Esophagus squamous epithelium (tissue), 5 donors: ENCODE results near the gene CFAP69. TPM values are rescaled to one million over a fixed set of nuclear protein-coding genes. Genes with fewer than 3 reads are reported as not detected.

Source experiments
- DNase-seq: peaks from one replicate; lab custom pipeline; 2025; lab: John Stamatoyannopoulos, UW
- H3K27ac ChIP-seq, 4 donors: fragments of 200-600 bp; sonication (generic); one replicate each; pipeline ENCODE4 v1.5.1; 2016 to 2019; ENCODE audit warnings: mild to moderate bottlenecking in 1 of 4
- H3K27me3 ChIP-seq, 4 donors: fragments of 200-600 bp; sonication (generic); 1 replicate in 3 of 4; 2 replicates in 1 of 4; pipeline versions ENCODE4 v1.5.1 to v1.6.0; 2017 to 2021; ENCODE audit warnings: antibody characterized with exemption in 1 of 4
- H3K36me3 ChIP-seq, 3 donors: fragments of 200-600 bp; sonication (generic); one replicate each; pipeline ENCODE4 v1.5.1; 2016 to 2019
- H3K4me1 ChIP-seq, 3 donors: fragments of 200-600 bp; sonication (generic); one replicate each; pipeline ENCODE4 v1.5.1; 2017 to 2019
- H3K4me3 ChIP-seq, 4 donors: fragments of 200-600 bp; sonication (generic); 1 replicate in 3 of 4; 2 replicates in 1 of 4; pipeline ENCODE4 v1.5.1; 2016 to 2019; ENCODE audit warnings: mild to moderate bottlenecking in 2 of 4, moderate library complexity in 1 of 4
- H3K9me3 ChIP-seq, 3 donors: fragments of 200-600 bp; sonication (generic); one replicate each; pipeline ENCODE4 v1.5.1; 2016 to 2019
- CTCF ChIP-seq, 6 experiments: fragments of 450-650 bp in 4 of 6; fragments of 200-600 bp in 2 of 6; sonication (generic) in 2 of 6; IDR thresholded peaks; one replicate each; pipeline ENCODE4 v1.5.1; 2016 to 2019; ENCODE audit warnings: antibody characterized with exemption in 6 of 6, mild to moderate bottlenecking in 4 of 6, moderate library complexity in 4 of 6
- POLR2A ChIP-seq, 4 donors: fragments of 450-650 bp; IDR thresholded peaks; one replicate each; pipeline ENCODE4 v1.6.1; 2017; ENCODE audit warnings: antibody characterized with exemption in 4 of 4, mild to moderate bottlenecking in 4 of 4, moderate library complexity in 3 of 4
- WGBS, 2 donors: methylation state at CpG; one replicate each; pipeline ENCODE4 v1.1.5; 2018; 5-methylcytosine and 5-hydroxymethylcytosine counted together
- intact Hi-C: fragments of 100-400 bp; cut with DNase I; formaldehyde crosslinking; loops from one replicate; pipeline ENCODE4 v1.15.0; 2022
- total RNA-seq, 4 donors: library from RNA; depleted of rRNA; stranded (reverse); fragments of >200 nt; gene quantifications; one replicate each; pipeline ENCODE4 v1.1.0, GENCODE V29; 2016
- donor health status: DM: yes; HTN: yes; CAD: no.

Gene CFAP69
- total RNA-seq, 4 donors from 2014 or later, result 1.8 to 9.0 (median 2.0) TPM

- intact Hi-C loops, result no loop called here
- Histone ChIP-seq H3K9me3 (no peaks in the 10 kb centered on the region), H3K27ac (no peak overlapping the region), H3K36me3 (no peaks in the 10 kb centered on the region), H3K4me1 (no peaks in the 10 kb centered on the region), H3K27me3 (peaks cover 0 to 4% (median 0%) of the 10 kb centered on the region in 4 donors), H3K4me3 (no peak overlapping the region)
- no peak for DNase-seq
- no peak for TF ChIP-seq CTCF (IDR thresholded peaks at IDR 0.05)
- no peak for TF ChIP-seq POLR2A (IDR thresholded peaks at IDR 0.05)
Observed at GRCh38 chr7:90337106-90337505, 92.1 kb downstream of the CFAP69 start.

- TF ChIP-seq CTCF (IDR thresholded peaks at IDR 0.05) (no peak), POLR2A (IDR thresholded peaks at IDR 0.05) (no peak)
- Histone ChIP-seq H3K4me3 (no peak overlapping the region), H3K27ac (peak overlapping the region in 2 of 4 donors; percentile 84 to 86), H3K9me3 (no peaks in the 10 kb centered on the region), H3K4me1 (peaks cover 9 to 30% (median 11%) of the 10 kb centered on the region in 3 donors), H3K36me3 (no peaks in the 10 kb centered on the region), H3K27me3 (no peaks in the 10 kb centered on the region)
- no peak for DNase-seq
- intact Hi-C loops, result no loop called here
Observed at GRCh38 chr7:90345016-90345415, 100.0 kb downstream of the CFAP69 start.

DNA sequence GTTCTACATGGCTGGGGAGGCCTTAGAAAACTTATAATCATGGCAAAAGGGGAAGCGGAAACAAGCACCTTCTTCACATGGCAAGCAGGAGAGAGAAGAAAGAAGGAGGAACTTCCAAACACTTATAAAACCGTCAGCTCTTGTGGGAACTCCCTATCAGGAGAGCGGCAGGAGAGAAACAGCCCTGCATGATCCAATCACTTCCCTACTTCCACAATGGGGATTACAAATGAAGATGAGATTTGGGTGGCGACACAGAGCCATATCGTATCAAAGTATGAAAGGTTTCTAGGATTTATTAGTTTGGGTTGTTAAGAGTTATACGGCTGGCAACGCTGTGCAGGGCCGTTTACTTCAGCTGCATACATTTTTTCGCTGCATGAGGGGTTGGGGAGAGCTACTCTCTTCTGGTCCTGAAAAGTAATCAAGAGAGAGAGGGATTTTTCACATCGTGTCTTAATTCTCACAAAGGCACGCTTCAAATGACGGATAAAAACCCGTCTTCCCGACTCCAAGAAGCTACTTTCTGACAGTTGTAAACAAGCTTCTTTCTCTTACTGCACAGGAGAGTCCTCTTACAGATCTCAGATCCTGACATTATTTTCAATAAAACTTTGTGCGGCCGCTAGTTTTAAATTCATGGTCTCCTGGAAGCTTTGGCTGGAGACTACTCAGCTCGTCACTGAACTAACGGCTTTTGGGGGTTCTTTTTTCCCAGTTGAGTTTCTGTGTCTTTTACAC, 100.8 kb downstream of the CFAP69 start:
- intact Hi-C loops, result no loop called here
- no peak for TF ChIP-seq CTCF (IDR thresholded peaks at IDR 0.05)
- TF ChIP-seq POLR2A (IDR thresholded peaks at IDR 0.05), result no peak
- H3K9me3 ChIP-seq, result no peaks in the 10 kb centered on the region
- H3K4me1 ChIP-seq, result peaks cover 9 to 30% (median 11%) of the 10 kb centered on the region in 3 donors
- H3K27me3 ChIP-seq, result no peaks in the 10 kb centered on the region
- WGBS, 2 donors, result 9 to 10% methylated on average over 17 to 18 of the region's 18 CpGs
- no peak for DNase-seq
- H3K4me3 ChIP-seq, result peak overlapping the region; percentile 60 to 88 (median 79)
- H3K27ac ChIP-seq, result peak overlapping the region; percentile 84 to 93 (median 86)
- H3K36me3 ChIP-seq, result no peaks in the 10 kb centered on the region

DNA sequence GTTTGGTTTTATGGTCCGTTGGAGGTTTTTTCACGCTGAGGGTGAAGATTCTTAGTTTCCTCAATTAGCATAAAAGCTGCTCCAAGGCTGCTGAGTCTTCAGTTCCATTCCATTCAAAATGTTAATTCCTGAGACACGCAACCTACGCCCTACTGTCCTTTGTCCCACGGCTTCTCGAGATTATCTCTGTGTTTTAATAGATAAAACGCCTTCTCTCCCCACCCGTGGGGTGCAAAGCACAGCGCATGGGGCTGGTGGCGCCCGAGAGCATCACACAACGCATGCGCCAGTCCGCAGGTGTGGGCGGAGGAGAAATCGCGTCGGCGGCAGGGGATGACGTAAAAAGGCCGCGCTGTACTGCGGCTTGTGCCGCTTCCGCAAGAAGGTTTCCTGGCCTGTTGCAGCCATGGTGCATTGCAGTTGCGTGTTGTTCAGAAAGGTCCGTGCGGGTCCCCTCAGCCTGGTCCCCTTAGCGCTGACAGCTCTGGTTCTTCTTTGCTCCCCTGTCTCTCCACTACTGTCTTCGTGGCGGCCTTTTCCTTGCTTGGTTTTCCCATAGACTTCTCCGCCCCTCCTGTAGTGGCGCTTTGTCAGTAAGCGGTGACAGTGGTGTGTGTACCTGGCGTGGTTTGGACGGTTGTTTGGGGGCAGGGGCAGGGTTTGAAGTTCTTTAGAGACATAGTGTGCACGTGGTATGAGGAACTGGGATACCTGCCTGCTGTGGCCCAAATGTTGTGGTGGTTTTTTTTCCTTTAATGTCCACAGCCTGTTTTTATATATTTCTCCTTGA, 101.6 kb downstream of the CFAP69 start, which contains the start of gene GTPBP10:
GTPBP10 (plus strand) TSS at position 381 of the 790 bp plus-strand sequence; CDS start at position 407, 26 bp downstream.
- H3K4me3 ChIP-seq, result peak within 1 kb of the TSS; percentile 60 to 88 (median 79)
- 0% methylated on average over 17 to 37 of the region's 37 CpGs for WGBS, 2 donors

More for the DNA sequence above, 101.6 kb downstream of the CFAP69 start, which contains the start of gene GTPBP10:
- intact Hi-C loops, result no loop called here
- TF ChIP-seq POLR2A (IDR thresholded peaks at IDR 0.05) (peak in 3 of 4 donors; percentile 53 to 73 (median 66)), CTCF (IDR thresholded peaks at IDR 0.05) (peak; percentile 63 to 92 (median 77))
- H3K27ac ChIP-seq, result peak within 1 kb of the TSS; percentile 84 to 93 (median 86)
- H3K4me1 ChIP-seq, result peaks cover 9 to 30% (median 11%) of the 10 kb centered on the region in 3 donors
- no peaks in the 10 kb centered on the region for H3K36me3 ChIP-seq
- peak; percentile 64 for DNase-seq
- H3K9me3 ChIP-seq, result no peaks in the 10 kb centered on the region
- H3K27me3 ChIP-seq, result no peaks in the 10 kb centered on the region
